Astrocyte of the cerebellum (primary cell): ENCODE measurements around the gene XYLB.

Source experiments
- DNase-seq: peaks from one replicate; pipeline ENCODE4 v3.0.0-alpha.2; 2011; ENCODE audit warnings: low read depth
- H3K4me3 ChIP-seq: 2 replicates; pipeline ENCODE4 v1.5.1; 2011; ENCODE audit warnings: mild to moderate bottlenecking, low read depth, low read length, moderate library complexity
- CTCF ChIP-seq: IDR thresholded peaks from 2 replicates; pipeline ENCODE4 v1.5.1; 2012; ENCODE audit warnings: low read length, low read depth, moderate library complexity, mild to moderate bottlenecking; ENCODE audit errors: missing control alignments
- in situ Hi-C: cut with HindIII; loops from 2 replicates; pipeline ENCODE4 v1.10.0; 2017; ENCODE audit warnings: low sequenced_read_pairs

Gene XYLB

DNA sequence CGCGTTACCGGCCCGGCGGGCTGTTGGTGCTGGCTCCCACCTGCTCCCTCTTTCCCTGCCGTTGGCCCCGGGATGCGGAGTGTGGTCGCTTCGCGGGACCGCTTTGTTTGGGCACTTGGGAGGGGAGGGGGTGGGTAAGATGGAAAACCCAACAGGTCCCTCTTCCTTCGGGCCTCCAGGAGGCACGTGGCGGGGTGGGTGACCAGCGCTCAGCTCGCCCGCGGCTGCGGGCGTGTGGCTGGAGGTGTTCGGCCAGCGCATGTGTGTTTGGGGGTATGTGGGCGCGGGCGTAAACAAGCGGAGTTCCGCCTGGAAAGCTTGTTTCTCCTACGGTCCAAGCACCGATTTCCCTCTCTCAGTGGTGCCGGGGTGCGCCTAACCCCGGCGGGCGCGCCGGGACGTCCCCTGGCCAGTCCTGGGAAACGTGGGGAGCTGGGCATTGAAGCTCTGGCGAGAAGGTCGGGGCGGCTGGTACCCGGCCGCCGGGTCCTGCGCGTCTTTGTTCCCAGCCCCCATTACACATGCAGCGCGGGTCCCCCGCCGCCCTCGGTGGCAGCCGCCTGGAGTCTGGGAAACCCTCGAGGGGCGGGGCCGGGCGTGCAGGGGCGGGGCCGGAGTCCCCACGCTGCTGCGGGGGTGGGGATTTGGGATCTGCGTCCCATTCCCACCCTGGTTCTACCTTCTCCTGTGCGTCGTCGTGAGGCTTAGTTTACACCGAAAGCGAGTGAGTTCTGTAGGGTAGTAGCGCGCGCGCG is 108.5 kb downstream of the XYLB start:
- TF ChIP-seq CTCF: no peak
- no peak for DNase-seq
- in situ Hi-C loops: no loop called here
- peak overlapping the region; percentile 55 for H3K4me3 ChIP-seq

- peak overlapping the region; percentile 55 for H3K4me3 ChIP-seq
- in situ Hi-C loops: no loop called here
- TF ChIP-seq CTCF: no peak
- DNase-seq: no peak
Observed at GRCh38 chr3:38455639-38456430, 109.2 kb downstream of the XYLB start.

GRCh38 chr3:38457111-38458003 is 110.8 kb downstream of the XYLB start:
- no peak for TF ChIP-seq CTCF
- no peak for DNase-seq
- H3K4me3 ChIP-seq: no peak overlapping the region
- in situ Hi-C loops: no loop called here

DNA sequence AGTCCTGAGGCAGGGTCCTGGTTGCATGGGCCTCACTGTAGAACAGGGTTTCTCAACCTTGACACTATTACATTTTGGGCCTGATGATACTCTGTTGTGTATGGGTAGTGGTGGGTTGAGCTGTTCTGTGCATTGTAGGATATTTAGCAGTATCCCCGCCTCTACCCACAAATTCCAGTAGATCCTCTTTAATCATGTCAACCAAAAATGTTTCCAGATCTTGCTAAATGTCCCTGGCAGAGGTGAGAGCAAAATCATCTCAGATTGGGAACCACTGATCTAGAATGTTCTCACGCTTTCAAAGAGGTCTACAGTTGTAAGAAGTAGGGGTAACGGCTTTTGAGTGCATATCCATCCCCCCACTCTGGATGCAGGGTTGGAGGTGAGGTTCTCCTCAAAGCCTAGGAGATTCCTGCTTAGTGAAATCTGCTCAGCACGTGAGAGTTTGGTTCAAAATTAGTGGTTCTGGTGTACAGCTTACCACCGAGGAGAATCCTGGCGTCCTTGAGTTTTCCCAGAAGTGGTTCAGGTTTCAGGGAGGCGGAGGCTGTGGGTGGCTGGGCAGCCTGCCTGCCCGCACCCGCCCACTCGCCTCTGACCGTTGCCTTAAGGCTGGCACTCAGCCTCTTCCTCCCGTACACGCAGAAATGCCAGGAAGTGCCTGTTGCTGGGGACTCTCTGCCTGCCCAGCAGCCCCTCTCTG is 112.4 kb downstream of the XYLB start:
- TF ChIP-seq CTCF: no peak
- in situ Hi-C loops: no loop called here
- peak; percentile 31 for DNase-seq
- H3K4me3 ChIP-seq: no peak overlapping the region

- in situ Hi-C loops: no loop called here
- DNase-seq: no peak
- no peak for TF ChIP-seq CTCF
- no peak overlapping the region for H3K4me3 ChIP-seq
Observed at GRCh38 chr3:38459499-38460048, 113.0 kb downstream of the XYLB start.
